HepG2 (cell line): ENCODE measurements around the gene ZNF821. TPM values are rescaled to one million over a fixed set of nuclear protein-coding genes. Genes with fewer than 3 reads are reported as not detected.

ENCODE experiments used
- ATAC-seq: fragments of 200-7000 bp; cut with Tn5 transposase; 3 replicates; pipeline ENCODE4 v1.9.1; 2020; ENCODE audit warnings: mild to moderate bottlenecking, moderate library complexity
- BruUV-seq: library from RNA; stranded (reverse); fragments of 400-500 nt; replicated peaks from 2 replicates; lab custom pipeline; 2021; lab: Mats Ljungman, UMichigan
- CTCF ChIA-PET: fragments of 300-600 bp; formaldehyde crosslinking; extraction: SDS; loops from one replicate; lab custom pipeline; 2021; ENCODE audit warnings: low total read pairs, inconsistent platforms, low intra/inter-chr PET ratio; lab: Yijun Ruan, JAX
- POLR2A ChIA-PET: fragments of 350-600 bp; sonication (Branson Sonifier 250); formaldehyde crosslinking; loops from one replicate; lab custom pipeline; 2020; ENCODE audit warnings: antibody characterized with exemption, inconsistent platforms; lab: Yijun Ruan, JAX
- DNase-seq: peaks from one replicate; pipeline ENCODE4 v3.0.0-alpha.2; 2015; ENCODE audit warnings: low spot score
- FAIRE-seq: peaks from 3 replicates; lab custom pipeline; 2011; peaks lifted over from hg19 to GRCh38; lab: Jason Lieb, UNC
- H2AFZ ChIP-seq: one replicate; pipeline ENCODE4 v1.6.1; 2011; ENCODE audit warnings: low read length, inconsistent platforms
- H3K27ac ChIP-seq: fragments of 300-600 bp; 3 replicates; pipeline ENCODE4 v1.8.0; 2011; ENCODE audit warnings: mixed run types, mild to moderate bottlenecking, mixed read lengths, low read length, inconsistent platforms; ENCODE audit not compliant: insufficient read depth; ENCODE audit errors: extremely low read length
- H3K27me3 ChIP-seq, 2 experiments: fragments of 200-600 bp in 1 of 2; 2 replicates in 1 of 2; 3 replicates in 1 of 2; pipeline versions ENCODE4 v1.6.0 to v1.8.0; 2011; ENCODE audit warnings: low read length in 2 of 2, mild to moderate bottlenecking in 2 of 2, moderate library complexity in 2 of 2, inconsistent platforms in 1 of 2; ENCODE audit not compliant: insufficient read depth in 2 of 2, control insufficient read depth in 1 of 2
- H3K36me3 ChIP-seq, 2 experiments: fragments of 200-600 bp in 1 of 2; replicated peaks in 1 of 2; 2 replicates in 1 of 2; 3 replicates in 1 of 2; pipeline versions ENCODE4 v1.5.1 to v1.8.0; 2011; ENCODE audit warnings: low read length in 2 of 2, inconsistent platforms in 1 of 2; ENCODE audit not compliant: insufficient read depth in 2 of 2, control insufficient read depth in 1 of 2
- H3K4me1 ChIP-seq: 2 replicates; pipeline ENCODE4 v1.5.1; 2012; ENCODE audit warnings: low read length, inconsistent platforms; ENCODE audit not compliant: insufficient read depth
- H3K4me2 ChIP-seq: 2 replicates; pipeline ENCODE4 v1.6.0; 2011; ENCODE audit warnings: low read depth, low read length, inconsistent platforms
- H3K4me3 ChIP-seq, 3 experiments: fragments of 200-600 bp in 1 of 3; sonication (generic), shearing (Covaris generic) in 1 of 3; replicated peaks in 1 of 3; 2 replicates each; pipeline ENCODE4 v1.5.1; 2011 to 2016; ENCODE audit warnings: low read length in 3 of 3, inconsistent platforms in 2 of 3, low read depth in 2 of 3, mild to moderate bottlenecking in 2 of 3, control low read depth in 1 of 3, mixed read lengths in 1 of 3; ENCODE audit not compliant: insufficient read depth in 1 of 3
- H3K79me2 ChIP-seq: one replicate; pipeline ENCODE4 v1.6.1; 2011; ENCODE audit warnings: low read length, inconsistent platforms; ENCODE audit not compliant: insufficient read depth
- H3K9ac ChIP-seq: 2 replicates; pipeline ENCODE4 v1.6.0; 2011; ENCODE audit warnings: mild to moderate bottlenecking, low read depth, low read length, inconsistent platforms; ENCODE audit not compliant: insufficient read depth
- H3K9me3 ChIP-seq: 2 replicates; pipeline ENCODE4 v1.5.1; 2012; ENCODE audit warnings: mild to moderate bottlenecking, low read length
- H4K20me1 ChIP-seq: 2 replicates; pipeline ENCODE4 v1.6.0; 2011; ENCODE audit warnings: inconsistent platforms, mild to moderate bottlenecking, low read length, moderate library complexity; ENCODE audit not compliant: insufficient read depth
- E2F1 ChIP-seq: sonication (generic); formaldehyde crosslinking; IDR thresholded peaks from 2 replicates; pipeline ENCODE4 v1.5.0; 2020; ENCODE audit warnings: missing genetic modification reagents
- MXD1 ChIP-seq: sonication (generic); formaldehyde crosslinking; IDR thresholded peaks from 2 replicates; pipeline ENCODE4 v1.4.0; 2020; ENCODE audit warnings: mild to moderate bottlenecking, missing genetic modification reagents
- RCOR2 ChIP-seq: IDR thresholded peaks from 2 replicates; pipeline ENCODE4 v1.6.1; 2016; ENCODE audit warnings: missing biosample characterization, missing genetic modification reagents
- RERE ChIP-seq: IDR thresholded peaks from 2 replicates; pipeline ENCODE4 v1.6.1; 2016; ENCODE audit warnings: low read depth, missing genetic modification reagents, missing compliant biosample characterization
- RORA ChIP-seq: sonication (generic); formaldehyde crosslinking; IDR thresholded peaks from 2 replicates; pipeline ENCODE4 v1.5.0; 2020; ENCODE audit warnings: mild to moderate bottlenecking, missing genetic modification reagents, moderate library complexity
- TBP ChIP-seq: sonication (generic); formaldehyde crosslinking; IDR thresholded peaks from 2 replicates; pipeline ENCODE4 v1.5.0; 2020; ENCODE audit warnings: missing genetic modification reagents
- ZBTB34 ChIP-seq: sonication (generic); formaldehyde crosslinking; IDR thresholded peaks from 2 replicates; pipeline ENCODE4 v1.8.0; 2022; ENCODE audit warnings: mild to moderate bottlenecking, missing genetic modification reagents
- ZFAT ChIP-seq: sonication (generic); formaldehyde crosslinking; conservative IDR thresholded peaks from 2 replicates; pipeline ENCODE4 v1.8.1; 2023; ENCODE audit warnings: missing genetic modification reagents, inconsistent platforms
- ZNF557 ChIP-seq: sonication (generic); formaldehyde crosslinking; IDR thresholded peaks from 2 replicates; pipeline ENCODE4 v1.4.0; 2020; ENCODE audit warnings: missing genetic modification reagents
- WGBS: methylation state at CpG from one replicate; pipeline ENCODE4 v1.1.6; 2017; ENCODE audit warnings: low lambda C conversion rate; 5-methylcytosine and 5-hydroxymethylcytosine counted together
- in situ Hi-C: cut with HindIII; loops from 2 replicates; pipeline ENCODE4 v1.10.0; 2017; ENCODE audit warnings: low pct_unique_long_range_greater_than_20kb; ENCODE audit not compliant: extremely low pct_ligation_motif_present
- intact Hi-C: fragments of 100-400 bp; cut with micrococcal nuclease; formaldehyde crosslinking; loops from one replicate; pipeline ENCODE4 v1.10.0; 2022; ENCODE audit not compliant: unreplicated experiment
- polyA plus RNA-seq, 8 experiments: library from polyadenylated mRNA; depleted of rRNA in 3 of 8; stranded (reverse) in 7 of 8; unstranded in 1 of 8; fragments of >200 nt; fragmentation: Illumina TruSeq in 4 of 8; extraction: Trizol in 4 of 8; gene quantifications; 2 replicates each; pipeline versions ENCODE4 v1.2.1 to v1.2.3, GENCODE V29; 2011 to 2016; ENCODE audit warnings: low read depth in 4 of 8, missing spikeins in 1 of 8, mixed read lengths in 1 of 8; ENCODE audit not compliant: insufficient read depth in 1 of 8
- total RNA-seq, 5 experiments: library from RNA; depleted of rRNA; stranded (reverse); fragments of >200 nt; fragmentation: Illumina TruSeq; extraction: Trizol; gene quantifications; 2 replicates each; pipeline ENCODE4 v1.2.3, GENCODE V29; 2016; ENCODE audit warnings: low read depth in 1 of 5

The ZNF821 gene
- total and polyA plus RNA-seq, 2 of the 13 experiments (the other 11 are each of a cell fraction or from before 2014, with no cell fraction given): 7.0 to 9.1 TPM

- no peak for TF ChIP-seq RORA (CRISPR knock-in tag)
Observed at GRCh38 chr16:71830359-71830758, 53.6 kb downstream of the ZNF821 start (continued).

GRCh38 chr16:71826533-71827017 lies 57.4 kb downstream of the ZNF821 start:
- Histone ChIP-seq H3K4me1 (no peaks in the 10 kb centered on the region), H4K20me1 (no peaks in the 10 kb centered on the region), H3K9ac (no peak overlapping the region), H3K4me2 (no peak overlapping the region), H3K27ac (no peak overlapping the region), H3K27me3 (no peaks in the 10 kb centered on the region), H3K9me3 (no peaks in the 10 kb centered on the region)
- ATAC-seq (no peak), FAIRE-seq (no peak), DNase-seq (no peak)
- WGBS: 71% methylated on average over 5 of the region's 5 CpGs
- CTCF ChIA-PET: no interaction called here
- no peak for TF ChIP-seq E2F1
- no peak for TF ChIP-seq ZNF557 (CRISPR knock-in tag)
- TF ChIP-seq MXD1 (CRISPR knock-in tag): no peak
- no peak for TF ChIP-seq TBP (CRISPR knock-in tag)
- no peak for TF ChIP-seq ZFAT (CRISPR knock-in tag)
- TF ChIP-seq RCOR2: no peak
- no peak for TF ChIP-seq RERE
- TF ChIP-seq ZBTB34 (CRISPR knock-in tag): no peak
- TF ChIP-seq, all 625 proteins: peak for 0
- intact Hi-C loops (no loop called here), in situ Hi-C loops (no loop called here)
- Histone ChIP-seq H2AFZ (no peak overlapping the region), H3K4me3 (no peak overlapping the region), H3K36me3 (no peaks in the 10 kb centered on the region), H3K79me2 (no peaks in the 10 kb centered on the region)
- BruUV-seq: no TSS peak
- POLR2A ChIA-PET: interaction anchor here (1.2 kb wide), 1 partner anchor 18 kb away, joined by 5 read pairs; the partner anchor contains the start of gene AP1G1
